Kidney epithelial cell (primary cell): ENCODE measurements around the gene PGS1. TPM values are rescaled to one million over a fixed set of nuclear protein-coding genes. Genes with fewer than 3 reads are reported as not detected.

Experiments used
- DNase-seq: peaks from one replicate; pipeline ENCODE4 v3.0.0-alpha.2; 2010; ENCODE audit warnings: low read depth
- H3K27me3 ChIP-seq: 2 replicates; pipeline ENCODE4 v1.6.0; 2011; ENCODE audit warnings: low read length; ENCODE audit not compliant: control insufficient read depth, insufficient read depth
- H3K36me3 ChIP-seq: 2 replicates; pipeline ENCODE4 v1.5.1; 2011; ENCODE audit warnings: low read length; ENCODE audit not compliant: control insufficient read depth, insufficient read depth
- H3K4me3 ChIP-seq: 2 replicates; pipeline ENCODE4 v1.5.1; 2011; ENCODE audit warnings: low read depth, mild to moderate bottlenecking, control low read depth, low read length
- total RNA-seq: library from RNA; depleted of rRNA; stranded (reverse); fragments of >200 nt; gene quantifications from 2 replicates; pipeline ENCODE4 v1.2.3, GENCODE V29; 2015
- TF ChIP-seq, protein P1 (sequence below): IDR thresholded peaks from 2 replicates; pipeline ENCODE4 v1.5.1; 2011; ENCODE audit warnings: mild to moderate bottlenecking, moderate library complexity, low read length, control low read depth, inconsistent platforms; ENCODE audit not compliant: insufficient read depth, poor library complexity, severe bottlenecking

Gene PGS1
- total RNA-seq, 1 donor from 2014 or later: 34.5 TPM

DNA sequence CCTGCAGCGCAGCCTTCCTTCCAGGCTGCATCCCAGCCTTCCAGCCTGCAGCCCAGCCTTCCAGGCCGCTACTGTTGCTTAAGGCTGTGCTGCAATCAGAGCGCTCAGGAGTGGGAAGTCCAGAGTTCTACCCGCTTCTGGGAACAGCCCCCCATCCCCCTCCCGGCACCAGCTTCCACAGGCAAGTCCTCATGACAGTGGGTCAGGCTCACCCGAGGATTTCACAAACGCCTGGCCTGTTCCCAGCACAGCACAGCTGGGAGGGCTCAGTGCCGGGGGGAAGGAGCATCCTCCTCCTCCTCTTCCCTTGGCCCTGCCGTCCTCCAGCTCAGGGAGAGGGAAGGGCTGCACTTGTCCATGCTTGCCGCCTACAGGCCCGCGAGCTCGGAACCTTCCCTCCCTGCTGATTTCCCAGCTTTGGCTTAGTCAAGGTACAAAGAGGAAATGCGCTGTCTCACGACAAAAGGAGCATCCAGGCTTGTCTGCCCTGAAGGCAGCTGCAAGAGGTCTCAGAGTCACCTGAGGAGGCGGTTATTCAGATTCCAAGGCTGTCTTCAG, 26.9 kb upstream of the PGS1 start:
- TF ChIP-seq, protein P1, sequence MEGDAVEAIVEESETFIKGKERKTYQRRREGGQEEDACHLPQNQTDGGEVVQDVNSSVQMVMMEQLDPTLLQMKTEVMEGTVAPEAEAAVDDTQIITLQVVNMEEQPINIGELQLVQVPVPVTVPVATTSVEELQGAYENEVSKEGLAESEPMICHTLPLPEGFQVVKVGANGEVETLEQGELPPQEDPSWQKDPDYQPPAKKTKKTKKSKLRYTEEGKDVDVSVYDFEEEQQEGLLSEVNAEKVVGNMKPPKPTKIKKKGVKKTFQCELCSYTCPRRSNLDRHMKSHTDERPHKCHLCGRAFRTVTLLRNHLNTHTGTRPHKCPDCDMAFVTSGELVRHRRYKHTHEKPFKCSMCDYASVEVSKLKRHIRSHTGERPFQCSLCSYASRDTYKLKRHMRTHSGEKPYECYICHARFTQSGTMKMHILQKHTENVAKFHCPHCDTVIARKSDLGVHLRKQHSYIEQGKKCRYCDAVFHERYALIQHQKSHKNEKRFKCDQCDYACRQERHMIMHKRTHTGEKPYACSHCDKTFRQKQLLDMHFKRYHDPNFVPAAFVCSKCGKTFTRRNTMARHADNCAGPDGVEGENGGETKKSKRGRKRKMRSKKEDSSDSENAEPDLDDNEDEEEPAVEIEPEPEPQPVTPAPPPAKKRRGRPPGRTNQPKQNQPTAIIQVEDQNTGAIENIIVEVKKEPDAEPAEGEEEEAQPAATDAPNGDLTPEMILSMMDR: no peak
- Histone ChIP-seq H3K4me3 (no peak overlapping the region), H3K27me3 (no peaks in the 10 kb centered on the region), H3K36me3 (peaks cover 2% of the 10 kb centered on the region)
- no peak for DNase-seq

DNA sequence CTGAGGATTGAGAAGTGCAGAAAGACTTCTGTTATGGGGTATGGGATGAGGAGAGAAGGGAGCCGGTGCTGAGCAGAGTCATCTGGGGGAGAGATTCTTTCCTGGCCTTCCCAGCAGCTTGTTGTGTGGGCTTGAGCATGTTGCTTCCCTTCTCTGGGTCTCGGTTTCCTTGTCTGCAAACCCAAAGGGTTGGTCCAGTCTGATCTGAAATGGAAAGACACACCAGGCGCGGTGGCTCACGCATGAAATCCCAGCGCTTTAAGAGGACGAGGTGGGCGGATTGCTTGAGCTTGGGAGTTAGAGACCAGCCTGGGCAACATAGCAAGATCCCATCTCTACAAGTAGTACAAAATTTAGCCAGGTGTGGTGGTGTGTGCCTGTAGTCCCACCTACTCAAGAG, 24.6 kb upstream of the PGS1 start:
- DNase-seq: no peak
- Histone ChIP-seq H3K4me3 (no peak overlapping the region), H3K36me3 (peaks cover 6% of the 10 kb centered on the region), H3K27me3 (no peaks in the 10 kb centered on the region)
- TF ChIP-seq, protein P1: no peak

DNA sequence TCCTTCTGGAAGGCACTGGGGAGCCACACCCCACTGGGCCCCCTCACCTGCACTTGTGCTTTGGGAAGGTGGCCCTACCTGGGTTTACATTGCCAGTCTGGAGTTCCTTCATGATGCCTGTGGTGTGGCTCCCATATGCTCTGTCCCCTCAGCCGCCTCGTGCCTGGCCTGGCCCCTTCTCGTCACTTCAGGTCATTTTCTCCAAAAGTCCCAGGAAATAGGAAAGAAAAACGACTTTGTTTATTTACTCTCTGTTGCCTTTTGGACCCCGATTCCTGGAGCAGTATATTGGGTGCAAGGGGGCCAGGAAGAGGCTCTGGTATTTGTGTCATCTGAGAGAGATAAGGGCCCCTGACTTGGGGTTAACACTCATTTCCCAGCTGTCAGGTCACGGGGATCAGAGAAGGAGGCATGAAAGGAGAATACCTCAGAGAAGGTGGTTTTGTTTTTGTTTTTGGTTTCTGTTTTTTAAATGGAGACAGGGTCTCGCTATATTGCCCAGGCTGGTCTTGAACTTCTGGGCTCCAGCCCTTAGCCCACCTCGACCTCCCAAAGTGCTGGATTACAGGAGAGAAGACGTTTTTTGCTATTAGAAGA, 23.3 kb upstream of the PGS1 start:
- no peak overlapping the region for H3K4me3 ChIP-seq
- no peak for DNase-seq
- TF ChIP-seq, protein P1: no peak
- peaks cover 6% of the 10 kb centered on the region for H3K36me3 ChIP-seq
- no peaks in the 10 kb centered on the region for H3K27me3 ChIP-seq

DNA sequence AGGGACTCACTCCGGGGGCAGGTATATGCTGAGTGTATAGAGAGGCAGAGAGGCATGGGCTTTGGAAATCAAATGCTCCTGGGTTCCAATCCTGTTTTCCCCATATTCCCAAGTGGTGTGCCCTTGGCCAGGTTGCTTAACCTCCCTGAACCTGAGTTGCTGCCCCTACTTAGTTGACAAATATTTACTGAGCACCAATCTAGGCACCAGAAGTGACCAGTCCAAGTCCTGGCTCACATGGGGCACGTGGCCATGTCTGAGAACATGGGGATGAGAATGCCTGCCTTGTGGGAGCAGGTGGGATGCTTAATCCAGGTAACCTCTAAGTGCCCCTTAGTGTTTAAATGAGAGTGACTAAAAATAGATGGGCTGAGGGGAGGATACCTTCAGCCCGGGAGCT, 22.7 kb upstream of the PGS1 start:
- Histone ChIP-seq H3K36me3 (peaks cover 6% of the 10 kb centered on the region), H3K27me3 (no peaks in the 10 kb centered on the region), H3K4me3 (no peak overlapping the region)
- TF ChIP-seq, protein P1: no peak
- no peak for DNase-seq

DNA sequence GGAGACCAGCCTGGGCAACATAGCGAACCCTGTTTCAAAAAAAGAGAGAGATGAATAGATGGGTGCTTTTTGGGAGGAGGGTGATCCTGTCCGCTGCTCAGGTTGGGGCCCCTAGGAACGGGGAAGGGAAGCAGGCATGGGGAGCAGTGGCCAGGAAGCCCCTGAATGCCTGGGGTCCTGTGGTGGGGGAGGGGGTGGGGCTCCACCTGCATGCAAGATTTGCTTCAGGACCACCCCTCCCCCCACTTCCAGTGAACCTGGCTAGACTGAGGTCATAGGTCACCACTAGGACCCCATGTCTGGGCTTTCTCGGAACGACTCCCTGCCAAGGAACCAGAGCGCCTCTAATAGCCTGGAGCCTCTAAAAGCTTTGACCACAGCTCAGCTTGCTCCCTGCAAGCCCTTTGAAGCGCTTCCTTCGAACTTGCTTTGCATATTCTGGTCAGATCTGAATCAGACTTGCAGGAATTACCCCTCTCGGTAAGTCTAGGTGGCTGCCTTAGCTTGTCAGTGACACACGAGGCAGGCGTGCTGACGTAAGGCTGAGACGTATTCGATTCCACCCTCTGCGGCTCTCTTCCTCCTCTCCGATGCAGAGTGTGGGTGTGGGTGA, 22.2 kb upstream of the PGS1 start:
- Histone ChIP-seq H3K27me3 (no peaks in the 10 kb centered on the region), H3K36me3 (peaks cover 6% of the 10 kb centered on the region), H3K4me3 (no peak overlapping the region)
- TF ChIP-seq, protein P1: no peak
- DNase-seq: no peak
